Thyroid gland (tissue), 4 donors: ENCODE data around the gene ABLIM1. TPM values are rescaled to one million over a fixed set of nuclear protein-coding genes. Genes with fewer than 3 reads are reported as not detected.

Experiments
- DNase-seq, 2 donors: peaks; one replicate each; pipeline ENCODE4 v3.0.0-alpha.2; 2019
- H3K27ac ChIP-seq, 3 donors: fragments of 200-600 bp; sonication (generic); 1 replicate in 2 of 3; 2 replicates in 1 of 3; pipeline ENCODE4 v1.5.1; 2016 to 2019; ENCODE audit warnings: mild to moderate bottlenecking in 1 of 3, moderate library complexity in 1 of 3
- H3K27me3 ChIP-seq: fragments of 200-600 bp; sonication (generic); one replicate; pipeline ENCODE4 v1.5.1; 2019
- H3K36me3 ChIP-seq, 2 donors: fragments of 200-600 bp; sonication (generic); one replicate each; pipeline ENCODE4 v1.5.1; 2016 to 2019
- H3K4me1 ChIP-seq, 2 donors: fragments of 200-600 bp; sonication (generic); one replicate each; pipeline ENCODE4 v1.5.1; 2017 to 2019
- H3K4me3 ChIP-seq, 3 donors: fragments of 200-600 bp; sonication (generic); replicated peaks in 1 of 3; 1 replicate in 2 of 3; 2 replicates in 1 of 3; pipeline ENCODE4 v1.5.1; 2016; ENCODE audit warnings: mild to moderate bottlenecking in 1 of 3
- H3K9me3 ChIP-seq: fragments of 200-600 bp; sonication (generic); one replicate; pipeline ENCODE4 v1.5.1; 2017
- POLR2A ChIP-seq, 2 donors: fragments of 450-650 bp; IDR thresholded peaks; one replicate each; pipeline ENCODE4 v1.6.1; 2017; ENCODE audit warnings: antibody characterized with exemption in 2 of 2, mild to moderate bottlenecking in 2 of 2, moderate library complexity in 1 of 2
- WGBS, 2 donors: methylation state at CpG; one replicate each; pipeline ENCODE4 v1.1.5; 2017; 5-methylcytosine and 5-hydroxymethylcytosine counted together
- intact Hi-C: fragments of 100-400 bp; cut with DNase I; formaldehyde crosslinking; loops from one replicate; pipeline ENCODE4 v1.15.1; 2023
- total RNA-seq, 4 donors: library from RNA; depleted of rRNA; stranded (reverse); fragments of >200 nt; gene quantifications; one replicate each; pipeline ENCODE4 v1.2.3, GENCODE V29; 2016
- TF ChIP-seq, protein P1 (sequence below), 6 experiments: fragments of 200-600 bp in 3 of 6; fragments of 450-650 bp in 3 of 6; sonication (generic) in 3 of 6; IDR thresholded peaks; one replicate each; pipeline ENCODE4 v1.5.1; 2016 to 2019; ENCODE audit warnings: antibody characterized with exemption in 6 of 6, mild to moderate bottlenecking in 2 of 6, inconsistent platforms in 1 of 6, moderate library complexity in 1 of 6

The ABLIM1 gene
- total RNA-seq, 4 donors from 2014 or later, result 225 to 404 (median 382) TPM

DNA sequence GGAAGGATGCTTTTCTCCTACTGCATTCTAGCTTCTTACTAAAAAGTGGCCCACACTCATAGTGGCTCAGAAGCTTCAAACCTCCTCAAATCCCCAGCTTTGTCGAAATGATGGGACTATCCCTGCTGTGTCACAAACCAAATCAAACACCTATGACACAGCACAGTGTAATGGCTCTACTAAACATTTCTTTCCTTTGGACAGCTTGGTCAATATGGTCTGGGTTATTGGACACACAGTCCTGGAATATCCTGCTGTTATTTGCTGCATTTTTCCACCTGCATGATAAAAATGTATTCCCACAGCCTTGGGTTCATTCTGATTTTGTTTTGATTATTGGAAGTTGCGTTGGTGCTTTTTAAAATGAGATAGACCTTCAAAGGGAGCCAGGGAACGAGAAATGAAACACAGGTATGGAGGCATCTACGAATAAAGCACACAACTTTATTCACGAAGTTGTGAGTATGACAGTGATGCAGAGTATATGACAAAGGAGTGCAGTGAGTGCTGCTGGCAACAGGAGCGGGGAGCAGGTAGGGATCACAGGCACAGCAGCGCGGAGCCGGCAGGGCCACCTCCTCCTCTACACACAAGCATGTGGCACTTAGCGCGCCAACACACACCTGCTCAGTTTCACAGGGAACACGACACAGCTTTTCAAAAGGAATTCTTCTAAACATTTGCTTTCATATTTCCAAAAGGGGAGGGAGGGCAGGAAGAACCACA, 227.2 kb downstream of the ABLIM1 start:
- Histone ChIP-seq H3K36me3 (peaks cover 0 to 4% of the 10 kb centered on the region in 2 donors), H3K27ac (no peak overlapping the region), H3K27me3 (no peaks in the 10 kb centered on the region), H3K4me3 (no peak overlapping the region), H3K4me1 (peaks cover 20 to 25% of the 10 kb centered on the region in 2 donors), H3K9me3 (no peaks in the 10 kb centered on the region)
- TF ChIP-seq, protein P1, sequence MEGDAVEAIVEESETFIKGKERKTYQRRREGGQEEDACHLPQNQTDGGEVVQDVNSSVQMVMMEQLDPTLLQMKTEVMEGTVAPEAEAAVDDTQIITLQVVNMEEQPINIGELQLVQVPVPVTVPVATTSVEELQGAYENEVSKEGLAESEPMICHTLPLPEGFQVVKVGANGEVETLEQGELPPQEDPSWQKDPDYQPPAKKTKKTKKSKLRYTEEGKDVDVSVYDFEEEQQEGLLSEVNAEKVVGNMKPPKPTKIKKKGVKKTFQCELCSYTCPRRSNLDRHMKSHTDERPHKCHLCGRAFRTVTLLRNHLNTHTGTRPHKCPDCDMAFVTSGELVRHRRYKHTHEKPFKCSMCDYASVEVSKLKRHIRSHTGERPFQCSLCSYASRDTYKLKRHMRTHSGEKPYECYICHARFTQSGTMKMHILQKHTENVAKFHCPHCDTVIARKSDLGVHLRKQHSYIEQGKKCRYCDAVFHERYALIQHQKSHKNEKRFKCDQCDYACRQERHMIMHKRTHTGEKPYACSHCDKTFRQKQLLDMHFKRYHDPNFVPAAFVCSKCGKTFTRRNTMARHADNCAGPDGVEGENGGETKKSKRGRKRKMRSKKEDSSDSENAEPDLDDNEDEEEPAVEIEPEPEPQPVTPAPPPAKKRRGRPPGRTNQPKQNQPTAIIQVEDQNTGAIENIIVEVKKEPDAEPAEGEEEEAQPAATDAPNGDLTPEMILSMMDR (IDR thresholded peaks at IDR 0.05), result no peak
- no peak for TF ChIP-seq POLR2A (IDR thresholded peaks at IDR 0.05)
- WGBS, 2 donors, result 95 to 96% methylated on average over 12 of the region's 12 CpGs
- DNase-seq, result no peak
- intact Hi-C loops, result loop anchor here (10.0 kb wide), 1 partner anchor 126 kb away; no protein-coding TSS in a partner anchor

DNA sequence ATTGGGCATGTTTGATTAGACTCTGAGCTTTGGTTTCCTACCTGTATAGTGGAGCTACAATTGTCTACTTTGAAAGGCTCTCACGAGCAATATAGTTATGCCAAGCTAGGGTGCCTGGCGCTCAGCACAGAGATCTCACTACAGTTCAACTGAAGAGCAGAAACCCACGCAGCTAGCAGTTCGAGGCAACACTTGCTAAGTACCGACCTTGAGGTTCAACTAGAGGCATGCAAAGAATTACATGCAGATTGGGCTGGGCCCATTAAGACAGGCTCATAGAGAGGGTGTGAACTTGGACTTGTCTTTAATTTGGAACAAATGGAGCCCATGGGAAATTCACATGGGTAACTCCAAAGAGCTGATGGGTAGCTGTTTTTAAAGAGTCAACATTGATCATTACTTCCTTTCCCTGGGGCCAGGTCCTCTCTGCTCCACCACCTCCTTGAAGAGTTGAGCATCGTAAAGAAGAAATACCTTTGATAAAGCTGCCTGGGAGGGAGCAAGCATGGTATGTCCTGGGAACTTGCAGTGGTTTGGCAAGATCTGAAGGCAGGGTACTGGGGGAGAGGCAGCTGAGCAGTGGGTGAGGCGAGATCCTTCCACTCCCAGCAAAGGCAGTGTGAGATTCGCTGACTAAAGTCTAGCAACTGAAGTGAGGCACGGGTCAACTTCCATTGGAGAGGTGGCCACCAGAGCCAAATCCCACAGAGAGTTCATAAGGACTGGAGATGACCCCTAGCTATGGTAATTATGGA, 228.3 kb downstream of the ABLIM1 start:
- TF ChIP-seq POLR2A (IDR thresholded peaks at IDR 0.05), result no peak
- TF ChIP-seq, protein P1 (IDR thresholded peaks at IDR 0.05), result no peak
- no peak for DNase-seq
- Histone ChIP-seq H3K9me3 (no peaks in the 10 kb centered on the region), H3K4me1 (peaks cover 13 to 16% of the 10 kb centered on the region in 2 donors), H3K27me3 (no peaks in the 10 kb centered on the region), H3K27ac (no peak overlapping the region), H3K4me3 (no peak overlapping the region), H3K36me3 (peaks cover 0 to 4% of the 10 kb centered on the region in 2 donors)
- intact Hi-C loops, result loop anchor here (10.0 kb wide), 1 partner anchor 125 kb away; no protein-coding TSS in a partner anchor
- WGBS, 2 donors, result 82 to 84% methylated on average over 9 of the region's 9 CpGs

- Histone ChIP-seq H3K27ac (peak overlapping the region; percentile 16 to 86 (median 68)), H3K4me3 (no peak overlapping the region), H3K27me3 (no peaks in the 10 kb centered on the region), H3K4me1 (peaks cover 13 to 16% of the 10 kb centered on the region in 2 donors), H3K36me3 (no peaks in the 10 kb centered on the region), H3K9me3 (no peaks in the 10 kb centered on the region)
- DNase-seq, result no peak
- intact Hi-C loops, result no loop called here
- TF ChIP-seq, protein P1 (IDR thresholded peaks at IDR 0.05), result peak in 3 of 6 experiments; percentile 12 to 34 (median 19)
- no peak for TF ChIP-seq POLR2A (IDR thresholded peaks at IDR 0.05)
- 54 to 73% methylated on average over 8 to 9 of the region's 9 CpGs for WGBS, 2 donors
These were observed 230.8 kb downstream of the ABLIM1 start for GRCh38 chr10:114427124-114427852.

DNA sequence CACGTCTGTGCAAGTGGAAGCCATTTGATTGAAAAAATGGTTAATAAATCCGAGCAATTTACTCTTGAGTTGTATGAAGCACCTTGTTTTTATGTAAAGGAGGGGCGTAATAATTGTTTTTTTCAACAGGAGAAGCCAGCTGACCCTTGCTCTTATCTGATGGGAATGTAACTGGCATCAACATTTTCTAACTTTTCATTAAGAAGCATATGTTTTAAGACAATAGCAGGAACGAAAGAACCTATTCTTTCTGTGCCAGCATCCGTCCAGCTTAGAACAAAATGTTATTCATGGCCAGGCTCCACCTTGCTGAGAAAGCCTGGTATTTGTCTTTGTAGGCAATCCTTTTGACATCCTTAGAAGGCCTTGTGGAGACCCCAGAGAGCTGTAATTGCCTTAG, 231.6 kb downstream of the ABLIM1 start:
- intact Hi-C loops, result no loop called here
- Histone ChIP-seq H3K4me1 (peaks cover 13 to 16% of the 10 kb centered on the region in 2 donors), H3K9me3 (no peaks in the 10 kb centered on the region), H3K36me3 (no peaks in the 10 kb centered on the region), H3K27me3 (no peaks in the 10 kb centered on the region), H3K4me3 (no peak overlapping the region), H3K27ac (peak overlapping the region in 1 of 3 donors; percentile 86)
- no peak for DNase-seq
- TF ChIP-seq, protein P1 (IDR thresholded peaks at IDR 0.05), result no peak
- TF ChIP-seq POLR2A (IDR thresholded peaks at IDR 0.05), result no peak
- WGBS, 2 donors, result 63 to 76% methylated on average over 5 of the region's 5 CpGs
